ENCODE data around the gene EPHA8. TPM values are rescaled to one million over a fixed set of nuclear protein-coding genes. Genes with fewer than 3 reads are reported as not detected.

Gene EPHA8
- total and polyA plus RNA-seq, 9 of the 15 experiments (the other 6 are each of a cell fraction or from before 2014, with no cell fraction given) = not detected

DNA sequence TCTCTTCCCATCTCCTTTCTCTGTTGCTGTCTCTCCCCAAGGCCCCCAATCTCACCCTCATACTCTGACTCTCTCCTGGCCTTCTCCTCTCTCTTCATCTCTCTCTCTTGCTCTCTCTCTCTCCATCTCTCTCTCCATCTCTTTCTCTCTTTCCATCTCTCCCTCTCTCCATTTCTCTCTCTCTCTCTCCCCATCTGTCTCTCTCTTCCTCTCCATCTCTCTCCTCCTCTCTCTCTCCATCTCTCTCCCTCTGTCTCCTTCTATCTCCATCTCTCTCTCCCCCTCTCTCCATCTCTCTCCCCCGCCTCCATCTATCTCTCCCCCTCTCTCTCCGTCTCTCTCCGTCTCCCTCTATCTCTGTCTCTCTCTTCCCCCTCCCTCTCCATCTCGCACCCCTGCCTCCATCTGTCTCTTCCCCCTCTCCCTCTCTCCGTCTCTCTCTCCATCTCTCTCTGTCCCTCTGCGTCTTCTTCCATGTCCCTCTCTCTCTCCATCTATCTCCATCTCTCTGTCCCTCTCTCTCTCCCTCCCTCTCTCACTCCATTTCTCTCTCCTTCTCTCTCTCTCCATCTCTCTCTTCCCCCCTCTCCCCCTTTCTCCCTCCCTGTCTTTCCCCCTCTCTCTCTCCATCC, 16.0 kb upstream of the EPHA8 start:
- H3K9me1 ChIP-seq (ENCODE audit: control insufficient read depth, insufficient read depth, low read length) = no peaks in the 10 kb centered on the region
- no peaks in the 10 kb centered on the region for H3K79me2 ChIP-seq (ENCODE audit: control insufficient read depth, insufficient read depth, low read length)
- 0% methylated on average over 2 of the region's 6 CpGs for WGBS (ENCODE audit: insufficient coverage, low coverage, missing lambda C conversion rate)
- CTCF ChIA-PET (ENCODE audit: low intra/inter-chr PET ratio) = no interaction called here
- no peaks in the 10 kb centered on the region for H3K9me3 ChIP-seq (replicated peaks; ENCODE audit: control insufficient read depth, insufficient read depth, low read depth, low read length)
- H2AFZ ChIP-seq (ENCODE audit: low read depth, low read length) = no peak overlapping the region
- no peak for TF ChIP-seq NCOA4 (IDR thresholded peaks at IDR 0.05; ENCODE audit: partially characterized antibody)
- no peak for TF ChIP-seq MIER1 (IDR thresholded peaks at IDR 0.05; ENCODE audit: low read depth)
- TF ChIP-seq, protein P1, sequence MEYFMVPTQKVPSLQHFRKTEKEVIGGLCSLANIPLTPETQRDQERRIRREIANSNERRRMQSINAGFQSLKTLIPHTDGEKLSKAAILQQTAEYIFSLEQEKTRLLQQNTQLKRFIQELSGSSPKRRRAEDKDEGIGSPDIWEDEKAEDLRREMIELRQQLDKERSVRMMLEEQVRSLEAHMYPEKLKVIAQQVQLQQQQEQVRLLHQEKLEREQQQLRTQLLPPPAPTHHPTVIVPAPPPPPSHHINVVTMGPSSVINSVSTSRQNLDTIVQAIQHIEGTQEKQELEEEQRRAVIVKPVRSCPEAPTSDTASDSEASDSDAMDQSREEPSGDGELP (CRISPR knock-in tag; IDR thresholded peaks at IDR 0.05; ENCODE audit: borderline replicate concordance) = no peak
- no peak for TF ChIP-seq ZBTB7A (IDR thresholded peaks at IDR 0.05; ENCODE audit: borderline replicate concordance, control insufficient read depth, low read depth, low read length)
- no peak for TF ChIP-seq ZNF507 (tag; conservative IDR thresholded peaks at IDR 0.05)
- TF ChIP-seq FOXJ3 (CRISPR knock-in tag; IDR thresholded peaks at IDR 0.05) = no peak
- TF ChIP-seq MCM3 (IDR thresholded peaks at IDR 0.05) = 0 out of 2 replicates have a peak, but pooled peaks have one; percentile 16
- 0 out of 2 replicates have a peak, but pooled peaks have one; percentile 22 for TF ChIP-seq ELF4 (CRISPR knock-in tag; IDR thresholded peaks at IDR 0.05)
- no peak overlapping the region for H3K9ac ChIP-seq (ENCODE audit: insufficient read depth in 1 of 2, low read depth in 2 of 2, low read length in 2 of 2)
- peaks cover 25% of the 10 kb centered on the region for H4K20me1 ChIP-seq (replicated peaks; ENCODE audit: control insufficient read depth, insufficient read depth, low read length)
- ATAC-seq (no peak), DNase-seq (ENCODE audit: extremely low read depth in 1 of 4, low spot score in 3 of 4) (no peak), FAIRE-seq (no peak)
- BruUV-seq (replicated peaks) = no TSS peak
- H3K4me1 ChIP-seq (replicated peaks in 1 of 2; ENCODE audit: control insufficient read depth in 2 of 2, insufficient read depth in 2 of 2, low read length in 2 of 2) = peaks cover 0 to 5% of the 10 kb centered on the region in 2 experiments; a peak in 1 of 5 replicates
- H3K4me2 ChIP-seq (ENCODE audit: insufficient read depth, low read length) = no peak overlapping the region
- in situ Hi-C loops (cut with MboI) = no loop called here
- H3K27ac ChIP-seq (ENCODE audit: extremely low read depth, low read depth, low read length) = no peak overlapping the region
- H3K27me3 ChIP-seq (ENCODE audit: control insufficient read depth in 2 of 2, insufficient read depth in 2 of 2, low read length in 2 of 2) = peaks cover 64 to 95% of the 10 kb centered on the region in 2 experiments
- POLR2A ChIA-PET = interaction anchor here (1.0 kb wide), 1 partner anchor 27 kb away, joined by 3 read pairs; no protein-coding TSS in a partner anchor
- no peaks in the 10 kb centered on the region for H3K36me3 ChIP-seq (ENCODE audit: control insufficient read depth, insufficient read depth, low read length)
- intact Hi-C loops (cut with micrococcal nuclease) = loop anchor here (5.0 kb wide), 1 partner anchor 95 kb away; the partner anchor contains the start of gene C1QC
- no peak overlapping the region for H3K4me3 ChIP-seq

Data from K562 (cell line).